G401 (cell line): ENCODE measurements around the gene CHIT1. TPM values are rescaled to one million over a fixed set of nuclear protein-coding genes. Genes with fewer than 3 reads are reported as not detected.

Source experiments
- DNase-seq: peaks from one replicate; pipeline ENCODE4 v3.0.0-alpha.2; 2015; ENCODE audit warnings: low spot score
- in situ Hi-C: cut with HindIII; loops from 2 replicates; pipeline ENCODE4 v1.10.0; 2016; ENCODE audit warnings: low sequenced_read_pairs, mixed read lengths
- total RNA-seq: library from RNA; depleted of rRNA; stranded (reverse); fragments of >200 nt; shearing (Covaris generic); gene quantifications from 2 replicates; pipeline ENCODE4 v1.2.3, GENCODE V29; 2014

CHIT1 gene
- total RNA-seq, 1 experiment from 2014 or later, result not detected

DNA sequence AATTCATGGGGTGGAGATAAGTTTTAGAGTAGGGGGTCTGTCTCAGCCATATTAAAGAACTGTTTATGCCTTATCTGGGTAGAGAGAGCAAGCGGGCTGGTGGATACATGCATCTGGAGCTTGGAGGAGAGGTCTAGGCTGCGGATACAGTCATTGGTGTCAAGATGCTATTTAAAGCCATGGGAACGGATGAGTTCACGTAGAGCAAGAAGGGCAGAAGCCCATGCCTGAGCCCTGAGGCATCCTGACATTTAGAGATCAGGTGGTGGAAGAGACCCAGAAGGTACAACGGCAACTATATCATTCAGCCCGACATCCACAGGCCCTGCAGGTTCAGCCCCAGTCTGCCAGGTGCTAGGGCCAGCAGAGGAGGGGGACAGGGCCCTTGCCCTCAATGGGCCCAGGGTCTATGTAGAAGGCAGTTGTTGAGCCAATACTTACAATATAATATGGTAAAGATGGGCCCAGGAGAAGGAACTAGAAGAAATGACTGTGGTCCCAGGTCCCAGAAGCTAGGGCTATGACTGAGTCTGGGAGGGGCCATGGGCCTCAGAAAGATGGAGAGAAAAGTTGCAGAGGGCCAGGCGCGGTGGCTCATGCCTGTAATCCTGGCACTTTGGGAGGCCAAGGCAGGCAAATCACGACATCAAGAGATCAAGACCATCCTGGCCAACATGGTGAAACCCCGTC, 27.8 kb downstream of the CHIT1 start:
- DNase-seq, result no peak
- in situ Hi-C loops, result no loop called here

DNA sequence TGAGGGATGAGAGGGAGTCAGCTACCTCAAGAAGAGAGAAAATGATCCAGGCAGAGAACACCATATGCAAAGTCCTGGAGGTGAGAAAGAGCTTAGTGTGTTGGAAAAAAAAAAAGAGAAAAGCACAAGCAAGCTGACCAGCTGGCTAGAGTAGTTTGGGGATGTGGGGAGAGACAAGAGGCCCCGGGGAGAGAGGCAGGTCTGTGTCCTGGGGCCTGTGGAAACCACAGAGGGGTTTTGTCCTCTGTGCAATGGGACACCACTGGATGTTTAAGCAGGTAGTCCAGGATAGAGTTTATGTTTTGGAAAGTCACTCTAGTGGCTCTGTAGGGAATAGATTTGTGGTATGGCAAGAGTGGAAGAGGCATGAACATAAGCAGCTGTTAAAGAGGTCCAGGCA, 28.6 kb downstream of the CHIT1 start:
- in situ Hi-C loops, result no loop called here
- no peak for DNase-seq

DNA sequence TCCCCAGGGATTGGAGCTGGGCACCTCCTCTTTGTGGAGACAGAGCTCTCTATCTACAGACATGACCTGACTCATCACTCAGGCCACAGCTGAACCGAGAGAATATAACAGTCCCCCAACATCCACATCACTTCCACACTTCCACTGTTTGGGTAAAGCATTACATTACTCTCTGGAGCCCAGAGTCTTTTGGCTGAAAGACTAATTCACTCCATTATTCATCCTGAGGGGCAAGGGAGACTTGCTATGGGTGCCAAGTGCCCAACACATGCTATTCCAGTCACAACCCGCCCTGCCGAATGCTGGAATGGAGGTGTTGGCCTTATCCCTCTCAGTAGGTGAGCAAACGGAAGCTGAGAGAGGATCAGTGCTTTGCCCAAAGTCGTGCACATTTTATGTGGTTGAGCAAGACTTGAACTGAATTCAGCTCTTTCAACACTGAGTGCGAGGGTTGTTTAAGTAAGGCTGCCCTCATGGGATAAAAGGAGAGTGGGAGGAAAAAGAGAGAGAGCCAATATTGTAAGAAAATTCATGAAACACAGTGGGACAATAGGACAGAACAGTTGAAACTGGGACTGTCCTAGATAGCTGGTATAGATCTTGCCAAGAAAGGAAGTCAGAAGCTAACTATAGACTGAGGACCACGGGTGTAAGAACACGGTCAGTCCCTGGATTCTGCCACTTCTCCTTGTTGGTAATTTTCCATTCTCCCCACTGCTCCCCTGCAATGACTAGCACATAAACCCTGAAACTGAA, 29.5 kb downstream of the CHIT1 start:
- in situ Hi-C loops, result no loop called here
- peak; percentile 88 for DNase-seq

DNA sequence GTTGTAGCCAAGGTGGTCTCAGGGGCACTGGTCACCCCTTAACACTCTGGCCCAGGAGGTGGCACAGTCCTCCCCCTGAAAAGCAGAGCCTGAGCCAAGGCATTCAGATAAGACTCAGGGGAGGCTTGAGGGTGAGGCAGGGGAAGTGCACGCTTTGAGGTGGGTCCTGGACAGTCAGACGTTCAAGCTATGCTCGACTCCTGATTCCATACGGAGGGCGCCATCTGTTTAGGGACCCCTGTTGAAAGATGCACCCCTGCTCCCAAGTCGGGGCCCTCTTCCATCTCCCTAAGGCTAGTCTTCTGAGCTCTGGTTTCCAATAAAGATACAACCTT, 30.0 kb downstream of the CHIT1 start:
- in situ Hi-C loops, result no loop called here
- no peak for DNase-seq

DNA sequence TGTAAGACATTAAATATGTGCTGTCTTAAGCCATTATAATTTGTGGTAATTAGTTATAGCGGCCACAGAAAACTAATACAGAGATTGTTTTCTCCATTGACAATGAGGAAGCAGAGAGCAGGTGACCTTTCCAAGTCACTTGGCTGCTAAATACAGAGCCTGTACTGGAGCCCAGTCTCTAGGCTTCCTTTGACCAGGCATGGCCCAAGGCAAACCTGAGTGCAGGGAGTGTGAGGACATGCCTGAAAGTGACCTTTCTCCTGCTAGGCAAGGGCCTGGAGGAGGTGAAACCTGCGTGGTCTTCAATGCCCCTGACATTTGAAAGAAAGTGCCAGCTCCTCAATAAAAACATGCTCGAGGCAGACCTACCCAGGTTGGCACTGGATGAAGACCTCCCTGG, 30.5 kb downstream of the CHIT1 start:
- in situ Hi-C loops, result no loop called here
- no peak for DNase-seq

DNA sequence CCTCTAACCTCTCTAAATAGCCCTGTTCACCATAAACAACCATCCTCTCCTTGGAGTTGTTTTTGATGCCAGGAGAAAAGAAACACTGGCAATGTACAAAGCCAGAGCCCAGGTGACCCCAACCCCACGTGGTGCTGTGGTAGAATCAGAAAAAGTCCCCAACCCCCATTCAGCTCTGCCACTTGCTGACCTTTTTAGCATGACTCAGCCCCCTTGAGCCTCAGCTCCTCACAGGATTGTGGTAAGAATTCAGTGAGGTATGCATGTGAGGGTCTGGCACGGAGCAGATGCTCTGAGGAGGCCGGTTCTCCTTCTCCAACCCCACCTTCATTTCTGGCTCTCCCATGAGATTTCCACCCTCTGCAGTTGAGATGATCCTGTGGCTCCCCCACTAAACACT, 31.8 kb downstream of the CHIT1 start:
- no peak for DNase-seq

DNA sequence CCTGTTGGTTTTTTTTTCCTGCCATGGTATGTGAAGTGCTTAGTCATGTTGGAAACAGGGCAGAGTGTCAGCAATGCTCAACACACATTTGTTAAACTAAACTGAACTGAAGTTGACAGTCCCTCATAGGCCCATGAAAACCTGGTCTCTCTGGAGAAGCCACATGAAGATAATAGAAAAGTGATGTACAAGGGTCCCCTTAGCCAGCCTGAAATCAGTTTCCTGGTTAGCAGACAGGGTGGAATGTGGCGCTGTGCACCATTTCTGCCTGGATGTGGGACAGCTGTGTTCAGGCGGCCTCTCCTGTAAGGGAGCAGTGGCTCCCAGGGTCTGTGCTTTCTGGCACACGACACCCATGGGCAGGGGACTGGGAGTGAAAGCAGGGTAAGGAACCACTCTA, 33.1 kb downstream of the CHIT1 start:
- in situ Hi-C loops, result no loop called here
- no peak for DNase-seq

More for the DNA sequence above, 31.8 kb downstream of the CHIT1 start:
- in situ Hi-C loops, result no loop called here

DNA sequence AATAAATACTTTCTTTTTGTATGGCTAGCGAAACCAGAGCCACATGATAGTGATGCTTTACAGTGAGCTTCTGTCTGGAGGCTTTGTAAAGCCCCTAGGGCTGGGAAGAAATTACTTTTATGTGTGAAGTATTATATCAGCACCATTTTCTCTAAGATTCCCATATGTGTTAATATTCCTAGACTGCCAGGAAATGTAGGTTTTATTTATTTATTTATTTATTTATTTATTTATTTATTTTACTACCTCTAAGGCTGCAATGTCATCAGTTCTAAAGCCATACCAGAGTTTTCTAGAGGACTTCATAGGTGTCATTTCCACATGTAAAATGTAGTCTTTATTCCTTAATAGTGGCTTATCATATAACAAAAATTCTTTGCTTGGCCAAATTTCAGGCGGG, 38.5 kb downstream of the CHIT1 start:
- DNase-seq, result no peak
- in situ Hi-C loops, result no loop called here

DNA sequence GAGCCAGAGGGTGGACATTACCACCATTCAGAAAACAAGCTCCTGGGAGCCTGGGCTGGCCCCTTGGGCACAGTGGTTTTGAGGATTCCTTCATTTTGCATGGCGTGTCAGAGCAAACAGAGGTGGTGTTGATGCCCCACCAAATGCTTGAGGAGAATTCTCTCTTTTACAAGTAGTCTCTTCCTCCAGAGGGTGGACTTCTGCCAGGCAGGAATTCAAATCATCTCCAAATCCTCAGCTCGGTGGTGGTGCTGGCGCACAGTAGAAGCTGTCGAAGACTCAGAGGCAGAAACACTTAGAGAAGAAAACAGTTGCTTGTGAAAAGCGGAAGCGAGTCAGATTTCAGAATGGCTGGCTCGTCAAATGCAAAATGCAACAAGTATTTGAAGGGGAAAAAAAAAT, 39.5 kb downstream of the CHIT1 start:
- DNase-seq, result peak; percentile 33
- in situ Hi-C loops, result no loop called here

DNA sequence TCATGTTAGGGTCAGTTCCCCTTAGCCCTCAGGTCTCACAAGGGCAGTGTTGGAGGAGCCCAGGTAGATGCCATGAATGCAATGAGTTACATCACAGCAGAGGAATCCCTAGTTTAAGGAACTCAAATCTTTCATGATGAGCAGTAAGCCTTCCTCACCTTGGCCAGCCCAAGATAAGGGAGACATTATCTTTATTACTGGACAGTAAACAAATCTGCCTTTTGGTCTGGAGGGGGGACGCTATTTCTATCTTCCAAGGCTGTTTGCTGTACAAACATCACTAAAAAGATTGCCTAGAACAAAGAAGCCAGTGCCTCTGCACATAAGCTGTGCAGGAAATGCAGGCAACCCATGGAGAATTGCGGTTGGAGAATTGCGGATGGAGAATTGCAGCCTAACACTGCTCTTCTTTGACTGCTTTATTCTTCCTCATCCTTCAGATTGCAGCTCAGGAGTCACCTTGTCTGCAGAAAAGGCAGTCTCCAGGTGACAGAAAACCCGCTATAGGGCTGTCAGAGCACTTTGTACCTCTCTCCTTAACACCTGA, 40.7 kb downstream of the CHIT1 start:
- in situ Hi-C loops, result no loop called here
- no peak for DNase-seq

DNA sequence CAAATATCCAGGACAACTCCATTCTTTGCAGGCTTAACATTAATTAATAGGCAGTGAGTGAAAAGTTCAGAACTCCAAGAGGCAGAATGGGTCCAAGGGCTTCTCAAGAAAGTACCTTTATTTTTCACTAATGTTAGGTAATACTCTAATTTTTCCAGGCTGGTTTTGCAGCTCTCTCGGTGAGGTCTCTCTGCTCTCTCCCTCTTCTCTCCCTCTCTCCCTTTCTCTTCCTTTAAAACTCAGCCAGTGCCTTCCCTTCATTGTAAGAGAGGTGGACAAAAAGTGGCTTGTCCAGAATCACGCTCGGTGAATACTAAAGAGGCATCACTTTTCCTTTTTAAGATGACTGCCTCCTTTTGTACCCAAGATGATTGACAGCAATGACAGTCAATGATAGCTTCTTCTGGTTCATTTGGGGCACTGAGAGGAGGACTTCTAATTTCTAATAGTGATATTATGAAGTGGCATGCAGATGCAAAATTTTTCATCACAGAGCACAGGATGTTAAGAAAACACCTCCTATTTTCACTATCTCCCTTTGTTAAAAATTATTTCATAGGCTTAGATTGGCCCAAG, 41.7 kb downstream of the CHIT1 start:
- no peak for DNase-seq
- in situ Hi-C loops, result no loop called here

DNA sequence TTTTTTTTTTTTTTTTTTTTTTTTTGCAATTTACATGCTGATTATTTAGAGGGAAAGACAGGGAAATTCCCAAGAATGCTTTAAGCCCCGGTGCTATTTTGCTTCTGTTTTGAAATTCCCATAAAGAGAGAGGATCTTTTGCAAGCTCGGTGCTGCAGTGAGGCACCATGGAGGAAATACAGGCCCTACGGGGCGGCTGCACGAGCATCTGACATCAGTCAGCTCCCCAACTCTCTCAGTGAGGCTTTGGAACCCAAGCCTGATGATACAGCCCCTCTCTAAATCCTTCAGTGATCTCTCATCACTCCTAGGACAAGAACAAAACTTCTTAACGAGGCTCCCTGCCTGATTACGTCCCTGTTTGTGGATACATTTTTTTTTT, 42.2 kb downstream of the CHIT1 start:
- in situ Hi-C loops, result no loop called here
- no peak for DNase-seq

DNA sequence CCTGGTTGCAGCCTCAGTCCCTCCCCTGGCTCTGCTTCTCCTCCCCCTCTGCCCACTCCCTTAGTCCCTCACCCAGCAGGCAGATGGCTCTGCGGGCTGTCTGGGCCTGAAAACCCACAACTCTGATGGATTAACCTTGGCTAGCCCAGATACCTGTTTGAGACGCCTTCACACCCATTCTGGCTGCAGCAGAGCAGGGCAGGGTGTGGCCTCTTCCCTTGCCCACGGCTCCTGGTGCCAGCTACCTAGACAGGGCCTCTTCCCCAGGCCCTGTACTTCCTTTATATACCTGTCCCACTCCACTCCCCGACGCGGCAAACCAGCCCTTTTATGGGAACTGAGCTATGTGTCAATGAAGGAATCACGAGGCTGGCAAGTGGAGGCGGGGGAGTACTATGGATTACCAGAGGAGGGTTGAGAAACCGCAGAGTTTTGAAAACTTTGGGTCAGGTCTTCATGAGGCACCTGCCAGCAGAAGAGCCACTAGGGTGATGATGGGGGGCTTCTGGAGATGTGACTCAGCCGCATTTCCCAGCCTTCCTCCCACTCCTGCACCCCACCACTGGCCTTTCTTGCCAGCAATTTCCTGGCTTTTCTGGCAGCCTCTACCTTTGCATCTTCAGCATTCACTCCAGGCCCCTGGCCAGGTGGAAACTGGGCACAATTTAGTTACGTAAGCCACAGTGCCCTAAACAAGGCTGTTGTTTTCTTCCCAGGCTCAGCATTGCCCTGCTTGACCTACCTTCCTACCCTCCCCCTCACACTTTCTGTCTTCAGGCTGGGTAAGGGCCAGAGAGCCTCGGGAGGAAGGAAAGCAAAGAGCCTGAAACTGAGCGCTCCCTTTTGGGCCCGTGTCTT, 42.8 kb downstream of the CHIT1 start, which contains the start of gene CHI3L1:
Gene CHI3L1 (minus strand): TSS at position 259 of the 858 bp plus-strand sequence. CDS start 81 bp downstream, at position 178.
- DNase-seq, result peak; percentile 92
- in situ Hi-C loops, result no loop called here

DNA sequence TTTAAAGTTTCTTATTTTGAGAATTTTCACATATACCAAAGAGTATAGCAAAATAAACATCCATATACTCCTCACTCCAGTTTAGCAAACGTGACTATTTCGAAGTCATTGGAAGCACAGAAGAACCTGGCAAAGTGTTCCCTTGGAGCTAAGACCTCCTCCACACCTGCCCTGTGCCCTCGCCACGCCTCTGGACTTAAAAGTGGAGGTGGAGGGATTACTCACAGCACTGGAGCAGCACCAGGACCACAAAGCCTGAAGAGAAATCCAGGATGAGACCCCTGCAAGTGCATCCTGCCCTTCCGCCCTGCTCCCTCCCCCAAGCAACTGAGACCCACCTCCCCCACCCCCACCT, 43.4 kb downstream of the CHIT1 start:
- no peak for DNase-seq
- in situ Hi-C loops, result no loop called here

DNA sequence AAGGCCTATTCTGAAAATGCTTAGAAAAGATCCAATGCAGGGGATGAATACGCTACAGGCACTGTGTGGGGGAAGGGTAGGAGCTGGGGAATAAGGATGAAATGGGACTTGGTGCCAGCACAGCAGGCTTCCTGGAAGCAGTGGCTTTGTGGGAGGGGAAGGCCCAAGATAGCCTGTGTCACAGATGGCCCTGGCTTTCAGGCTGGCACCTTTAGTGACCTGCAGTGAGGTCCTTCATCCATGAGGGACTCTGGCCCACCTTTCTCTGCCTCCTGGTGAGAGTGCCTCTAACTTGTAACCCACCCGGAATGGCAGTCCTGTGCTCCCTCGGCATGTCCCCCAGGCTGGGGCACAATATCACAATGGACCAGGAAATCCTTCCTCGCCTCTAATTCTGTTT, 43.9 kb downstream of the CHIT1 start:
- in situ Hi-C loops, result no loop called here
- peak; percentile 95 for DNase-seq

DNA sequence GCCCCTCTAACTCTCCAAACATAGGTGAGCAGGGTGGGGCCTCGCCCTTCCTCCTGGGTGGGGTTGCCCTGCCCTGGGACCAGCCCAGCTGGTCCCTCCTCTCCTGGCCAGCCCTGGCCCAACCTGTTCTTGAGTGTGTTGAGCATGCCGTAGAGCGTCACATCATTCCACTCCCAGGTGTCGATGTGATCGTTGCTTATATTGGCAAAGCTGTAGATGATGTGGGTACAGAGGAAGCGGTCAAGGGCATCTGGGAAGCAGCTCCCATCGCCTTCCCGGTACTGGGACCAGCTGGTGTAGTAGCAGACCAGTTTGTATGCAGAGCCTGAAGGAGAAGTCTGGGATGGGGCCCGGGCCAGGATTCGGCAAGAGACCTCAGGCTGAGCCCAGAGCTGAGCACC, 44.4 kb downstream of the CHIT1 start:
- in situ Hi-C loops, result no loop called here
- no peak for DNase-seq

DNA sequence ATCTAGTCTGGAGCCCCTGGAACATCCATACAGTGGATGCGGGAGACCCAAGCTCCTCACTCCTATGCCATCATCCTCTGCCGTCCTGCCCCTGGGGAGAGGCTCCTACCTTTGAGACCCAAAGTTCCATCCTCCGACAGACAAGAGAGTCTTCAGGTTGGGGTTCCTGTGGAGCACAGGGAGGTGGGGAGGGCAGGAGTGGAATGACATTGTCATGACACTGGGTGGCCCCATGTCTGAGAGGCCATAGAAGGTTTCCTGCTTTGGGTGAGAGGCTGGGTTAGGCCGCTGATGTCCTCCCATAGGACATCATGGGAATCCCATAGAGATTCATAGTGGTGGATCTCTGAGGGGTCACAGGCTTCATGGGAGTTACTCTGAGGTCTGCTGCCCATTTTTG, 45.0 kb downstream of the CHIT1 start:
- no peak for DNase-seq
- in situ Hi-C loops, result no loop called here

DNA sequence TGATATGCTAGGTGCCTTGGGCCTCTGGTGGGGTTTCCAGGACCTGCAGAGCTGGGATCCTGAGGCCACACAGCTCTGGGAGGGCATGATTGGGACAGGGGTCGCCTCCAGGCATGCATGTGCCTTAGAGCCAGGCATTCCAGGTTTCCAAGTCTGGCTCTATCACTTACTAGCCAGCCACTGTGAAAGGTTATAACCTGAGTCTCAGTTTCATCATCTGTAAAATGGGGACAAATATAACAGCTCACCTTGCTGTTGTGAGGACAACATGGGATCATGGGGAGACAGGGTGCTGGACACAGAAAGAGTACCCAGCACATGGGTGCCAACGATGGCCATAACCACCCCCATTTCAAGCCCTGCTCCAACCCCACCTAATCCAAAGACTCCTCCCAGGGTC, 45.6 kb downstream of the CHIT1 start:
- in situ Hi-C loops, result no loop called here
- DNase-seq, result no peak

DNA sequence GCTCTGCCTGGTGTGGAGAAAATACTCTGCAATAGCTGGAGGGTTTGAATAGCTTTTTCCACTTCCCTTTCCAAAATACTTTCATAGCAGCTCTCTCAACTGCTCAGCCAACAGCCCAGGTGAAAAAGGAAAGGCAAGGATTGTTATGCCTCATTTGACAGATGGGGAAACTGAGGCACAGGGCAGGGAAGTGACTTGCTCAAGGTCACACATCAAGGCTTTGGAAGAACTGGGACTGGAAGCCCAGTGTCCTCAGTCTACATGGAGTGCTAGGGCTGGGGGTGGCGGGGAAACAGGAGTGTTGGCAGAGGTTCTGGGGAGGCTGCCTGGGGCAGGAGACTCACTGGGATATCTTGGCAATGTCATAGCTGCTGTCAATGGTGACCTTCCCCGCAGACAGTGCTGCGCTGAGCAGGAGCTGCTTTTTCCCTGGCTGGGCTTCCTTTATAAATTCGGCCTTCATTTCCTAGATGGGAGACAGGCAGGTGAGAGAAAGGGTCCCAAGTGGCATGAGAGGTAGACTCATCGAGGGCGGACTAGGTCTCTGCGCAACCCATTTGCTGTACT, 47.0 kb downstream of the CHIT1 start:
- in situ Hi-C loops, result no loop called here
- DNase-seq, result no peak
